GM18867 (cell line): ENCODE results near the gene NHLRC2.
A peak's percentile ranks its signal among the peaks of the same experiment; 100 is the strongest.
"Not testable (repeated sequence)": the region's sequence is repeated elsewhere in the genome, so short reads cannot be mapped to it uniquely, and the experiment has no call there.

Experiments used
- ATAC-seq: cut with Tn5 transposase; IDR thresholded peaks from one replicate; pipeline ENCODE4 v1.9.1; 2021; ENCODE audit warnings: mild to moderate bottlenecking, moderate library complexity; ENCODE audit not compliant: unreplicated experiment

The NHLRC2 gene

DNA sequence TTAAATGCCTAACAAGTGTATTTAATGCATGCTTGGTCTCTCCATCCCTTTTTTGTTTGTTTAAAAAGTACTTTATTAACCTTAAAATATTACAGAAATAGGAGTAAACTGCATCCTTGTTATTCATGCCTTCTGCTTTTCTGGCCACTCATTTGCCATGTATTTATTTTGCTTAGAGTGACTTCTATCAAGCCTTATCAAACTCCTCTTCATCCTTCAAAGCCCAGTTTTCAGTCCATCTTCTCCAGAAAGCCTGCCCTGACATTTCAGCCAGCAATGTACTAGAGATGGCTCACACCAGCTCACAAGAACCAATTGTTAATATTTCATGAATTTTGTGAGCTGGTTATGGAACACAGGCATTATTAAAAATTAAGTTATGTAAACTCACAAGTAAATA is 82.8 kb downstream of the NHLRC2 start:
- no peak for ATAC-seq

DNA sequence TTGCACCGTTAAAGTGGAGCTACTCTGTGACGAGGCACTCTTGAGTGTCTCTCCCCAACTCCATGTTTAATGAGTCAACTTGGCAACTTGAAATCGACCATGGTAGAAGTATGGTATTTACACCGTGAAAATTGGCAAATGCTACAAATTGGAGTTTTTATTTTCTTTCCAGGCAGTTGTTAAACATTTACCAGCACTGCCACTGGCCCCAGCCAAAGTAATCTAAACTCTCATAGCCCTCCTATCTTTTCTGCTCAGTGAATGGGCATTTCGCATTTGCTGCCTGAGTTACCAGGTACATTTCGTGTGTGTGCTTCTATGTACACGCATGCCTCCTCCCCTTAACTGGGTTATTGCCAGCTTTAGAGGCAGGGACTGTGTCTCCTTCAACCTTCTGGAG is 83.3 kb downstream of the NHLRC2 start:
- ATAC-seq: no peak

DNA sequence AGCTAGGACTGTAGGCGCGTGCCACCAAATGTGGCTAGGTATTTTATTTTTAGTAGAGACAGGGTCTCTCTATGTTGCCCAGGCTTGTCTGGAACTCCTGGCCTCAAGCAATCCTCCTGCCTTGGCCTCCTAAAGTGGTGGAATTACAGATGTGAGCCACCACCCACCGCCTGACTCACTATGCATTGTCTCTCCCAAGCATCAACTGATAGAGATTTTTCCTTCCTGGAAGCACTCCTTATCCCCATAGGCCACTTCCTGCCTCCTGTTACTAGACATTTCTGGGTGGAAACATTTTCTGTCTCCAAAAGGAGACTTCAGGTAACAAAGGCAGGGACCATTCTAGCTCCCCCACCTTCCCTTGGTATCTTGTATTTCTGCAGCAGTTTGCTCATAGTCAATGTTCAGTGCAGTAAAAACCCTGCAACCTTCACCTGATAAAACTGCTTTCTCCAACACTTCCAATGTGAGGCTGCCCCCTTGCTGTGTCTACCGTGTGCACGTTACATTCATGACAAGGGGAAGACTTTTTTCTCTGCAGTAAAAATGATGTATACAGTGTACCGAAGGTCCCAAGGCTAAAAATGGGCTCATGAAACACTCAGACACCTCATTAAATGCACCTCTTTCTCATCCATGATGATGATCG is 84.9 kb downstream of the NHLRC2 start:
- ATAC-seq: no peak

DNA sequence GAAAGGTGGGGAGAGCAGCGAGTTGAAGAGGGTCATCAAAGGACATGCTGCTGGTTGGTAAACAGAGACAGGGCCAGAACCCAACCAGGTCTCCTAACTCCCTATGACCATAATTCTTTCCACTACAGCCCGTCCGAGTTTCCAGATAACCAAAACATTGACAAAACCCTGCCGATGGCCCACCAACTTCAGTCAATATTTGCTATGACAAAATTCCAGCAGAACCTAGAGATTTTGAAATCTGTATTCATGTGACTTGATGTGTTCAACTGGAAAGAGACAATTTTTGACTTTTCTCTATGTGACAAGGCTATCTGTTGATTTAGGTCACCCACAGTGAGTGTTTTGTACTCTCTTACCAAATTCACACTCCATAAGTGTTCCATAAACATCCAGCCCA is 86.7 kb downstream of the NHLRC2 start:
- ATAC-seq: no peak

DNA sequence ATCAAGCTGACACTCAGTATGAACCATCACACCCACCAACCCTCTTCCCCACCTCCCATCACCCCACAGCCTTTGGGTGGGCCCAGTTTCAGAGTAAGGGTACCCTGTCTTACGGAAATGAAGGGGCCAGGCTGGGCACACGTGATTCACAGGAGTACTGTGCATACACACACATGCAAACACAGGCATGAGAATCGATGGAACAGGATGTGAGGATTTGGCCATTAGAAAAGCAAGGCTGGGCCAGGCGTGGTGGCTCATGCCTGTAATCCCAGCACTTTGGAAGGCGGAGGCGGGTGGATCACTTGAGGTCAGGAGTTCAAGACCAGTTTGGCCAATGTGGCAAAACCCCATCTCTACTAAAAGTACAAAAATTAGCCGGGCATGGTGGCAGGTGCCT is 88.7 kb downstream of the NHLRC2 start:
- ATAC-seq: not testable (repeated sequence)

DNA sequence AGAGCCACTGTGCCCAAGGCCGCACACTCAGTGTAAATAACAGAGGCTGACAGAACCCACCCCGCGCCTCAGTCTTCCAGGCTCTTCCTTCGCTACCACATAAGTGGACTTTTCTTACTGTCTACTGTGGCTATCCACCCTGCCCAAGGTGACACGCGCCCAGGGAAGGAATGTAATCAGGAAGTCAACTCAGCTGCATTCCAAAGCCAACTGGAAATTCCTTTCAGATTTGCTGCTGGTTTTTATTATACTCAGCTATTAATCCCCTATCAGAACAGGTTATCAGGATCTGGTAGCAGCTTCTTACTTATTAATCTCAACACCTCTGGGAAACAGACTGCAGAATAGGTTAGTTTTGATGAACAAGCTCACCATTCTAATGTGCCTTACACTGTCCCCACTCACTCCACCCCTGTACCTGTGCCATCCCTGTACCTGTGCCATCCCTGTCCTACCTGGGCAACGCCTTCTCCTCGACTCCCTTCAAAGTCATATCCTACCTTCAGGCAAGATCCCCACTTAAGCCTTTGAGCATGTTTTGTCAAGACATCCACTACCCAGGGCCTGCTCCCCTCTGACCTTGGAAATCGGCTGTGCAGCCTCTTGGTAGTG is 90.7 kb downstream of the NHLRC2 start:
- ATAC-seq: no peak

DNA sequence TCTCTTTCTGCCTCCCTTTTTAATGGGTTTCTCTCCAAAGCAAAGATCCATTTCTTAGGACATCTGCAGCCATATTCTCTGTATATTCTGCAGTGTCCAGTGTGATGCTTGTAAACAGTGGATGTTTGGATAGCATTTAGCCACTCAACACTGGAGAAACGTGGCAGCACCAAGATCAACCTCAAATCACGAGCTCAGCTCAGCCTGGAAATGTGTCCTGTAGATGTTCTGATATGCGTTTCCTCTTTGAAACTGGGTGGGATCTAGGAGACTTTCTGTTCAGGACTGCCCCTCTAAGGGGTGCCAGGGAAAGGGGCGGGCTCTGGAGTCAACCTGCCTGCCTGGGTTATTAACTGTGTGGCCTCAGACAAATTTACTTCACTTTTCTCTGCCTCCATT is 91.2 kb downstream of the NHLRC2 start:
- ATAC-seq: no peak

DNA sequence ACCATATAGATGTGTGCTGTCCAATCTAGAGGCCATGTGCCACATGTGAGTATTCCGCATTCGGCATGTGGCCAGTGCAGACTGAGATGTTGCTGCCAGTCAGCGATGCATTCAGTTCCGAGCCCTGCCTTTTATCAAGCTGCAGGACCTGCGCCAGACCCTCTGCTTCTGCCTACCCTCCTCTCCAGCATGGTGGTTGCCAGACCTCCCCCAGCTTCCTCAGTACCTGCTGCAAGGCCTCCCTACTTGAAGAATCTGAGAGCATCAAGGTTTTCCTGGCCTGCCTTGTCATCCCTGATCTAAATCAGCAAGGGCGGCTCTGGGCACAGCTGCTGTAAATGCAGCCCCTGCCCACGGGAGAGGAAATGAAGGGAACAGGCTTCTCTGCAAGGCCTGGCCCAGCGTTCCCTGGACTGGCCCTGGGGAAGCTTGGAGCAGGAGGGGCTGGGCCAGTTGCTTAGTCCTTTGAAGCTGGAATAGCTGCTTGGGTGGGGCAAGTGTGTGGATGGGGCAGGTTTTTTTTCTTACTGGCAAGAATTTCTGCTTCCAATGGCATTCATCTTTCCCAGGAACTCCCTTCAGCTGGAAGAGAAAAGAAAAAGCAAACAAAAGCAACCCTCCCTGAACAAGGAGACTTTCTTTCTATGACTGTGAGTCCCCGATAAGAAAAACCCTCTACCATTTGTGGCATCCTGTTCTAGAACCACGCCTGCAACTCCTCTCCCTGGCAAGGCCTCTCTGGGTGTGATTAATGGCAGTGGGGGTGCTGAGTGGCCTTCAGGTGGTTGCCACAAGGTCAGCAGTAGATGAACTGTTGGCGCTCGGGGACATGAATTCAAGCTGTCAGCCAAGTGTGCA is 93.0 kb downstream of the NHLRC2 start:
- ATAC-seq: no peak

DNA sequence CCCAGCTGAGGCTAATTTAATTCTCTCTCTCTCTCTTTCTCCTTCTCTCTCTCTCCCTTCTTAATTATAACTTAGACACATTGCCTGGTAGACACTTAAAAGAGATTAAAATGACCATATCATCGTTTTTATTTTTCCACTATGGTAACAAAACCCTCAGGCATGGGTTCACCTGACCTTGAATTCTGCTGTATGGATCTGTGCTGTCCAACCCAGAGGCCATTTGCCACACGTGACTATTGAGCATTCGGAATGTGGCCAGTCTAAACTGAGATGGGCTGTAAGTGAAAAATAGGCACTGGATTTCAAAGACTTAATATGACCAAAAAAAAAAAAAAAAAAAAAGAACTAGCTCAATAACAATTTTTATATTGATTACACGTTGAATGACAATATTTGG is 93.6 kb downstream of the NHLRC2 start:
- no peak for ATAC-seq

DNA sequence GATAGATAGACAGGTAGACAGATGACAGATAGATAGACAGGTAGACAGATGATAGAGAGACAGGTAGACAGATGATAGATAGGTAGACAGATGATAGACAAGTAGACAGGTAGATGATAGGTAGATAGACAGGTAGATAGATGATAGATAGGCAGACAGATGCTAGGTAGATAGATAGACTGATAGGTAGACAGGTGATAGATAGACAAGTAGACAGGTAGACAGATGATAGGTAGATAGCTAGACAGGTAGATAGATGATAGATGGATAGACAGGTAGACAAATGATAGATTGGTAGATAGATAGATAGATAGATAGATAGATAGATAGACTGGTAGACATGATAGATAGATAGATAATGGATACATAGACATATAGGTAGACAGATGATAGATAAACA is 95.8 kb downstream of the NHLRC2 start:
- ATAC-seq: no peak

DNA sequence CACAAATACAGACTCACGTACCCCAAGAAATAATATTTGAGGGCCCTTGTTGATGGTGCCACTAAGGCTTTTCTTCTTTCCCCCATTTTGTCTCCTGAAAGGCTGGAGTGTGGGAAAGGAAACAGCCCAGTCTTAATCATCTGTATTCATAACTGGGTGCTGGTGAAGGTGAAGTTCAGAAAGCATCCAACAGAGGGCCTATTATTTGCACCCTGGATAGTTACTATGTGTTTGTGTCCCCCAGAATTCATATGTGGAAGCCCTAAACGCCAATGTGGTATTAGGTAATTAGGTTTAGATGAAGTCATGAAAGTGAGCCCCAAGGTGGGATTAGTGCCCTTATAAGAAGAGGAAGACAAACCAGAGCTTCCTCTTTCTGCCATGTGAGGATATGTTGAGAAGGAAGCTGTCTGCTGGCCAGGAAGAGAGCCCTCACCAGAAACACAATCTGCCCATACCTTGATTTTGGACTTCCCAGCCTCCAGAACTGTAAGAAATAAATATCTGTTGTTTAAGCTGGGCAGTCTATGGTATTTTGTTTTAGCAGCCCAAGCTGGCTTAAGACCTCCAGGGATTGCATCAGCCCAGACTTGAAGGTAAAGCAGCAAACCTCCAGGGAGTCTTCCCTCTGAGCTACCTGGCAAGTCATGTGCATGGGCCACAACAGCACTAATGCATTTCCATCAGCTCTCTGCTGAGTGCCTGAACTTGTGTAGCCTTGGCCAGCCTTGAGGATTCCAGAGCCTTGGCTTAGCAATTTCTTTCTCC is 99.2 kb downstream of the NHLRC2 start:
- no peak for ATAC-seq

DNA sequence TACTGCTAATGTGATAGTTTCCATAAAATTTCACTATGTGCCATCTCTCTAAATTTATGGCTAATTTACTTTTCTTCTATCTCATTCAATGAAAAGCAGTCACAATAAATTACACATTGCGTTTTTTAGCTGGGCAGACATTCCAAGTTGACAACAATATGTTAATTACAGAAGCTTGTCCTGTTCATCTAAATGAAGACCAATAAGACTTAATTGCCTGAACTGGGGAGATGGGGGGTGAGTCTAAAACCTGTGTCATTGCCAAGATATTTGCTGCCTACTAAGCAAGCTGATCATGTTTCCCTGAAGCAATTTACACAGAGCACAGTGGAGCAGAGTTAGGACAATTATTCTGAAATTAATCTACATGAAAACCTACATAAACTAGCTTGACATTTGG is 99.9 kb downstream of the NHLRC2 start:
- ATAC-seq: no peak

DNA sequence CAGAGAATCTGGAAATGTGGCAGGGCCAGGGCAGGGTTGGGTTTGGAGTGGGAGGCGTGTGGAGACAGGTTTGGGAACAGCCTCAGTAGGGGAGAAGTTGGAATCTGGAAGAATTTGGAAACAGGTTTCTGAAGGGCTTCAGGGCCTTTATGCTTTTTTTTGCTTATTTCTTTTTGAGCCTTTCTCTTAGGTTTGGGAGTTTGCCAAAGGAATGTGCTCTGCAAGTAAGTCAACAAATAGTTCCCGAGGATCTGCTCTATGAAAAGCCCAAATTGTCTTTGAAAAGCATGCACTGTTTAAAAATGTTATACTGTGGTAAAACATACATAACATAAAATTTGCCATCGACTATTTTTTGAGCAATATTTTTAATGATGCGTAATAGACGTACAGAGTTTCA is 102.6 kb downstream of the NHLRC2 start:
- no peak for ATAC-seq

DNA sequence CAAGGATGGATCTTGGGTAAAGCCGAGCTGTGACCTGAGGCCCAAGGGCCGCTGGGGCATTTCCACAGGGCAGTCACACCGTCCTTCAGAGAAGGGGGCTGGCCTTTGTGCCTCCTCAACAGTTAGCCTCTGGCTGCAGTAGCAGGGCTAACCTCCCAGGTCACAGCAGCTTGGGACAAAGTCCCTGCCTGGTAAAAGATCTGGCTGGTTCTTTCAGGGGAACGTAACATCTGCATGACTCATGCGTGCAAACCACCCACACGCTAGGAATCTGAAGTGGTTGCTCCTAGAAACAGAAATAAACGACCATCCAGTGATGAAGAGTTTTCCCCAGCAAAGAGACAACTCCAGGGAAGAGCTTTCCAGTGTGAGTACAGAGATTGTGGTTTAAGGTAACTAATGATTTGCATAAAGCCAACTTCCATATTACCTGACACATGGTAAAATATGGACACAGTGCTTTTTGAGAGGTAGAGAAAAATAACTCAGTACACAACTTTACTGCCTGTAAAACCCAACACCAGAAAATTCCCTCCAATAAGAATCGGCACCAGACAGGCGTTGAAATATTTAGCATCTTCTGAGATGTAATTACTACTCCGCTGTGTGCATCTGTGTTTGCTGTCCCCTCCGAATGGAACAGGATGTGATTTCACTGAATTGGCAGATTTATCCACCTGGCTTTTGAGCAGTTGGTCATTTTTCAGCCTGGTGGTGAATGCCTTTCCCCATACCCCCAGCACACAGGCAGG is 104.3 kb downstream of the NHLRC2 start:
- ATAC-seq: no peak

DNA sequence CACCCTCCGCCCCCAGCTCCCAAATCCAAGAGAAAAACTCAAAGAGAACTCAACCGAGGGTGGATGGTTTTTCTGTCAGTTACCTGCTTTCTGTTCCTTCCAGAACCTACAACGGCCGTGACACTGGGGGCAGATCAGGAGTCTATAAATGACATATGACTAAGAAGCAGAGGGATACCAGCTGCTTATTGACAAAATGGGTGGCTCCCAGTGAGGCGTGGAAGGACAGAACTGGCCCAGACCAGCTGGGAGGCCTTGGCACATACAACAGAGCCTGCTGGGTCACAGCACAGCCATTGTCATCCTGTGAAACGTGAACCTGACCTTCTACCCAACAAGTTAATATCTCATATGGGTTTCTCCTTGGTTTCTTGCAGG is 104.9 kb downstream of the NHLRC2 start:
- peak; percentile 52 for ATAC-seq

DNA sequence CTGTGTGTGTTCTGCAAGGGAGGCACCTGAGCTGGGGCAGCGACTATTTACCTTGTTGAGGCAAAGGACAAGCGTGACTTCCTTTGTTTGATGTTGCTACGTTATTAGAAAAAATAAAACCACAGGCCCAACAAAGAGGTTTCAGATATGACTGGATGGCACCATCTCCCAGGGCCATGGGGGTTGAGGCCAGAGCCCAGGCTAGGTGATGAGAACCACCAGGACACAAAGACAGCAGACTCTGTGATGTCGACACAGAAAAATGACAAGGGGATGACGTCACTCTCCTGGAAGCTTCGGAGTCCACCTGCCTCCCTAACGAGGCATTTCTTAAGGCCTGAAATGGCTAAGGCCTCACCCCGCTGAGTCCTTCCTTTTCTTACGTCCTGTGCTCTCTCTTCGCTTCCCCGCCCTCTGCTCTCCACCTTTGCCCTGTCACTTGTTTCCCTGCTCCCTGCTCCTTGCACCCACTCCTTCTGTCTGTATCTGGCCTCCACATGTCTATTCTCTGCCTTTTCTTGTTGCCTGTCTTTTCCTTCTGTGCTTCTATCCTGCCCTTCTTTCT is 106.2 kb downstream of the NHLRC2 start:
- ATAC-seq: no peak

DNA sequence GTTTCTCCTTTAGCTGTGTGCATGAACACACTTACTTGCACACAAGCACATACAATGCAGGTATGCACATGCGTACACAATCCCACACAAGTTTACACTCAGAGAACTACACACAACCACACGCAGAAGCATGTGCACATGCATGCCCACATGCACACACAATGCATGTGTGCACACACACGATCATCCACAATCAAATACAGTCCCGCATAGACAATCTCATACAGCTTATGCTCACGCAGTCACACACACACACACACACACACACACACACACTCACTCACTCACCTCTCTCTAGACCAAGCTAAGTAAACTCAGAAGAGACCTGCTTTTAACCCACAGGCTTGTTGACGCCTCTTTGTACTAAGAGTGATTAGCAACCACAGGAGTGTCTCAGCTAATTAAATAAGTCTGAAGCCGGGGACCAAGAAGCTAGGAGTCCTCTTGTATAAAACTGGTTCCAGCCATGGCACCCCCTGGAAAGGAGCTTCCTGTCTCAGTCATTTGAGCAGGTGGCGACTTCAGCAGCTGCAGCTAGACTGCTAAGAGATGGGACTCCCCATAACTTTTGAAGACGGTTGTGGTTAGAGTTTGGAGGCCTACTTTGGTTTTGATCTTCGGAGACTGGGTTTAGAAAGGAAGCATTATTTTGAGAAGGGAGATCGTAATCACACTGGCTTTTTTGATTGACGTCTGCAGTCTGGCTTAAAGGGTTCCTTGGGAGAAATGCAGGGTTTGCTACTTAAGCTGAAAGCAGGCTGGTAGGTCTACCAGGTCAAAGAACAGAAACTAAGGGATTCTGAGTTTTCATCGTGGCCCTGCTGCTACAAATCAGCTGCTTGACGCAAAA is 106.9 kb downstream of the NHLRC2 start:
- peak; percentile 56 for ATAC-seq

DNA sequence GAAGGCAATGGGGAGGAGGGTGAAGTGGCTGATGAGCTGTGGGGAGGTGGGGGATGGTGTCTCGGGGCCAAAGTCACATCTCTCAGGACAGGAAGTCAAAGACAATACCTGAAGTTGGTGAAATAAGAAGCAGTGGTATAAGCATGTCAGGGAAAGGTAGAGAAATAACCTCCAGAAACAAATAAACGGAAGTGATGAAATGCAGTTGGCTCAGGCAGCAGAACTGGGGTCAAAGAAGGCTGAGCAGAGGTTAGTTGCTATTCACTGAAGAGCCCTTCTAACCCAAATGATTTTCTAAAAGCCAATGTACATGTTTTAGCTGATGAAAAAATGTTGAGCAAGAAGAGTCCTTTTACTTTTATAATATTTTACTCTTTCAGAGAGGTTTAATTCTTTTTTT is 110.6 kb downstream of the NHLRC2 start:
- ATAC-seq: no peak

DNA sequence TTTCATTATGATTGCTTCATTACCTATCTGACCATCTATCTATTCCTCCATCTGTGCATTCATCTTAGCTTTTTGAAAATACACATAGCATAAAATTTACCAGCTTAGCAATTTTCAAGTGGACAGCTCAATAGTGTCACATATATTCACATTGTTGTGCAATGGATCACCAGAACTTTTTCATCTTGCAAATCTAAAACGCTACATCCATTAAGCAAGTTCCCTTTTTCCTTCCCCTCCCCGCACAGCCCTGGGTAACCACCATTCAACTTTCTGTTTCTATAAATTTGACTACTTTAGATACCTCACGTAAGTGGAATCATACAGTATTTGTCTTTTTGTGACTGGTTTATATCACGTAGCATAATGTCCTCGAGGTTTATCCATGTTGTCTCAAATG is 111.2 kb downstream of the NHLRC2 start:
- ATAC-seq: peak; percentile 55
